ENCODE results near the gene JDP2.
"Not testable (repeated sequence)": the region's sequence is repeated elsewhere in the genome, so short reads cannot be mapped to it uniquely, and the experiment has no call there.

Gene JDP2, protein sequence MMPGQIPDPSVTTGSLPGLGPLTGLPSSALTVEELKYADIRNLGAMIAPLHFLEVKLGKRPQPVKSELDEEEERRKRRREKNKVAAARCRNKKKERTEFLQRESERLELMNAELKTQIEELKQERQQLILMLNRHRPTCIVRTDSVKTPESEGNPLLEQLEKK

DNA sequence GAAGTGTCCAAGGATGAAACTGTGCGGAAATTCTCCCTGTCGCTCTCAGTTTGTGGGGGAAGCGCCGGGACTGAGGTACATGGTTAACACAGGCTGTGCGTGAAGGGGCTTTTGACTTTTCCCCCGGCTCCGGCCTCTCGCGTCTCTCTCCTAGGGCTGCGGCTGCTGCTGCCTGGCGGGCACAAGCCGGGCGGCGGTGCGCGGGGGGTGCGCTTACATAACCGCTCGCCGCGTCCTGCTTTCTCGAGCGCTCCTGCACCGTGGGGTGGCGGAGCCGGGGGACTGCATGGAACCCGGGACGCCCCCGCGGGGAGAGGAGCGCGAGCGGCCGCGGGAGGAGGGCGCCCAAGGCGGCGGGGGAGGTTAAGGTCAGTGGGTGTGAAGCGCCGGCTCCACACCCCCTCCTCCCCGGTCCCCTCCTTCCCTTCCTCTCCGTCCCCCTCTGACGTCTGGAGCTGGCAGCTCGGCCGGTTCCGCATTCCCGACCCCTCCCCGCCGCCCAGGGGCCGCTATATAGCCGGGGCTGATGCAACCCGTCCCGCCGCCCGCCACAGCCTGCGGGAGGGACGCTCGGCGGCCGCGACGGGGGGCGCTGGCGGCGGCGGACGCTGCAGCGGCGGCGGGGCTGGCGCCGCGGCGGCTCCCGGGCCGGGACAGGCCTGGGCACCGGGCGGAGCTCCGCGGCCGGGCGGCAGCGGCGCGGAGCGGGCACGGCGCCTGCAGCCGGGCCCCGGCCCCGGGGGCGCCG is at the start of gene JDP2:
JDP2 (plus strand) TSS at position 541 of the 748 bp plus-strand sequence. CDS start 9,899 bp downstream, outside the sequence.
- peak; percentile 19 for DNase-seq (ENCODE audit: low read depth)

DNA sequence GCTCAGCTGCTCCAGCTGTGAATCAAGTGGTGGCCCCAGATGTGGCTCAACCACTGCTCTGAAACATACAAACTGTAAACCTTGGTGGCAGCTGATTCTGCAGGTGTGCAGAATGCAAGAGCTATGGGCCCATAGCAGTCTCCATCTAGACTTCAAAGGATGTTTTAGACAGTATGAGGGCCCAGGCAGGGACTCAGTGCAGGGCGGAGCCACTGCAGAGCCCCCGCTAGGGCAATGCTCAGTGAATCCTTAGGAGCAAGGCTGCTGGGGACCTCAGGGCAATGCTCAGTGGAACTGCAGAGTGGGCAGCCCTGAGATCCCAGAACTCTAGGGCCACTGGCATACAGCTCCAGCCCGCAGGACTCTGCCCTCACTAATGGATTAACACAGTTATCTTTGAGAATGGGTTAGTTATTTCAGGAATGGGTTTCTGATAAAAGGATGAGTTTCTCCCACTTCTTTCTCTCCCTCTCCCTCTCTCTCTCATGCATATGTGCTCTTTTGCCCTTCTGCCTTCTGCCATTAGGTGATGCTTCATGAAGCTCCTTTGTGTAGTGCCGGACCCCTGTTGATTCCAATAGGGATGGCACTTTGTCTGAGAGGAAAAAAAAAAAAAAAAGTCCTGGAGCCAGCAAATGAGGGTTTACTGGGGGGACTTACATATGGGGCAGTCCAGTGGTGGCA is 48.4 kb upstream of the JDP2 start:
- no peak for DNase-seq (ENCODE audit: low read depth)

DNA sequence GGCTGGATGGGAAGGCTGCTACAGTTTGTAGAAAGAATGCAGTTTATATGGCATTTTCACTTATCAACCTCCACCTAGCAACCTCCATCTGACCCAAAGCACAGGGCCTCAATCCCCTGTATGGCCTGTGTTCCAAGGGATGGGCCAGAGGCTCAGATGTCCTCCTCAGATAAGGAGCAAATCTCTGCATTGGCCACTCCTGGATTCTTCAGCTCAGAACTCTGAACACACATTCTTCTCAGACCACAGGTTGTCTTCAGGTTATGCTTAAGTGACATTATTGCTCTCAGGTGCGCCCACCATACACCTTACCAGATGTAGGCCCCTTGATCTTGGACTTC is 47.9 kb upstream of the JDP2 start:
- no peak for DNase-seq (ENCODE audit: low read depth)

DNA sequence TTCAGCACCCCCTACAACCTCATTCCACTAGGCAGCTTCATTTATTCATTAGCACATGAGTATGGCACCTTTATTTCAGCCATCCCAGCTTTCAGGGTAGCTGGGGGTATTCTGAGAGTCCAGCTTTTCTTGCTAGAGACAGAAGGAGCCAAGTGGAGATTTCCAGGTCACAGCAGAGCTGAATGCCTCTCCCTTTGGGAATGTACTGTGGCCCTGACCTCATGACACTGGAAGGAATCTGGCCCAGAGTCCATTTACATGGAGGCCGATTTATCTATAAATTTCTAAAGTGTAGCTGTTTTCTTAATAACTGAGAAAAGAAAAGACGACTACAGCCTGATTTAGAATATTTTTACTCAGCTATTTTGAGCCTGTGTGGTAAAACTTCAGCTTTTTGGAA is 47.2 kb upstream of the JDP2 start:
- no peak for DNase-seq (ENCODE audit: low read depth)

DNA sequence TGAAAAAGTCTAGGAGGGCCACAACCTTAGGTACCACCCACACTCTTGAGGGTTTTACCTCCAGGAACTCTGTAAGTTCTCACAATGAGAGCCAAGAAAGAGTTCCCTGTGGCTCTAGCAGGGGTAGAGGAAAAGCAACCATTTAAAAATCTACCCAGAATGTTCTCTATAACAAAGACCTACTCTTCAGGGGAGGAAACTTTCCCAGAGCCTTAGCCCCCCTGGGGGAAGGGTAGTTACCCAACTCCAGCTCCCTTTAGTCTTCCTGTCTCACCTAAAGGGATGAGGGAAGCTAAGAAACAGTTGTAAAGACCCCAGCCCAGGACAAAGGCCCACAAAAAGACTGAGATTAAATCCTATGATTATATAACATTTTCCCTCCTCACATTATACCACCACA is 46.2 kb upstream of the JDP2 start:
- no peak for DNase-seq (ENCODE audit: low read depth)

DNA sequence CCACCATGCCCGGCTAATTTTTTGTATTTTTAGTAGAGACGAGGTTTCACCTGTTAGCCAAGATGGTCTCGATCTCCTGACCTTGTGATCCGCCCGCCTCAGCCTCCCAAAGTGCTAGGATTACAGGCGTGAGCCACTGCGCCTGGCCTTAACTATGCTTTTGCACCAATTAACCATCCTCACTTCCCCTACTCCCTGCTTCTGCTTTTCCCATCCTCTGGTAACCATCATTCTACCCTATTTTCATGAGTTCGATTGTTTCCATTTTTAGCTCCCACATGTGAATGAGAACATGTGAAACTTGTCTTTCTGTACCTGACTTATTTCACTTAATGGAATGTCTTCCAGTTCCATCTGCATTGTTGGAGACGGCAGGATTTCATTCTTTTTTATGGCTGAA is 44.6 kb upstream of the JDP2 start:
- DNase-seq (ENCODE audit: low read depth), result not testable (repeated sequence)

DNA sequence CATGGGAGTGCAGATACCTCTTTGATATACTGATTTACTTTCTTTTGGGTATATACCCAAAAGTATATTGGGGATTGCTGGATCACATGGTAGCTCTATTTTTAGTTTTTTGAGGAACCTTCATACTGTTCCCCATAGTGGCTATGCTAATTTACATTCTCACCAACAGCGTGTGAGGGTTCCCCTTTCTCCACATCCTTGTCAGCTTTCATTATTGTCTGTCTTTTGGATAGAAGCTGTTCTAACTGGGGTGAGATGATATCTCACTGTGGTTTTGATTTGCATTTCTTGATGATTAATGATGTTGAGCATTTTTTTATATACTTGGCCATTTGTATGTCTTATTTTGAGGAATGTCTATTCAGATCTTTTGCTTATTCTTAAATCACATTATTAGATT is 44.1 kb upstream of the JDP2 start:
- no peak for DNase-seq (ENCODE audit: low read depth)

DNA sequence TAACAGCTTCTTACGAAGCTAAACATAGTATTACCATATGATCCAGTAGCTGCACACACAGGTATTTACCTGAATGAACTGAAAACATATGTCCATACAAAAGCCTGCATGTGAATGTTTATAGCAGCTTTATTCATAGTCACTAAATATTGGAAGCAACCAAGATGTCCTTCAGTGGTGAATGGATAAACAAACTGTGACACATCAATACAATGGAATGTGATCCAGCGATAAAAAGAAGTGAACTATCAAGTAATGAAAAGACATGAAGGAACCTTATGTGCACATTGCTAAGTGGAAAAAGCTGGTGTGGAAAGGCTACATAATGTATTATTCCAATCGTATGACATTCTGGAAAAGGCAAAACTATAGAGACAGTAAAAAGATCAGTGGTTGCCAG is 38.1 kb upstream of the JDP2 start:
- DNase-seq (ENCODE audit: low read depth), result no peak

DNA sequence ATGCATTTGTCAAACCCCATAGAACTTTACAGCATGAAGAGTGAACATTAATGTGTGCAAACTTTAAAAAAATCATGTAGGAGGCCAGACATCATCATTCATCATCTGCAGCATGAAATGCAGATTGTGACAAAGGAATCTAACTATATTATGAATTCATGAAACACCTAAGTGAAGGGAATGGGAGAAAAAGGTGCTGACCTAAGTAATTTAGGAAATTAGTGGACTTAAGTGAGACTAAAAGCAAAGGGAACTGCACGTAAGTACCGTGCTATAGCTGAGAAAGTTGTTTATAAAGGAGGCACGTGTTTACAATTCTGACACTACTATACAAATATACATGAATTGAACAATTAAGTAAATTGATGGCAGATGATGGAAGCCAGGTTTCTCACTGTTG is 37.6 kb upstream of the JDP2 start:
- DNase-seq (ENCODE audit: low read depth), result no peak

DNA sequence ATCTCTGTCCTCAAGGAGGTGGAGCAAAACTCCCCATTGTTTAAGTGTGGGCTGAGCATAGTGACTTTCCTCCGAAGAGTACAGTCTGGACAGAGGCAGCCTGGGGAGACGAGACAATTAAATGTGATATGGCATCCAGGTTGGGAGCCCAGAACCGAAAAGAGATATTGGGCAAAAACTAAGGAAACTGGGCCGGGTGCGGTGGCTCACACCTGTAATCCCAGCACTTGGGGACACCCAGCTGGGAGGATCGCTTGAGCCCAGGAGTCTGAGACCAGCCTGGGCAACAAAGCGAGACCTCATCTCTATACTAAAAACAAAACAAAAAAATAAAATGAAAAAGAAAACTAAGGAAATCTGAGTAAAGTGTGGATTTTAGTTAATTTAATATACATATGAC is 35.9 kb upstream of the JDP2 start:
- DNase-seq (ENCODE audit: low read depth), result no peak

DNA sequence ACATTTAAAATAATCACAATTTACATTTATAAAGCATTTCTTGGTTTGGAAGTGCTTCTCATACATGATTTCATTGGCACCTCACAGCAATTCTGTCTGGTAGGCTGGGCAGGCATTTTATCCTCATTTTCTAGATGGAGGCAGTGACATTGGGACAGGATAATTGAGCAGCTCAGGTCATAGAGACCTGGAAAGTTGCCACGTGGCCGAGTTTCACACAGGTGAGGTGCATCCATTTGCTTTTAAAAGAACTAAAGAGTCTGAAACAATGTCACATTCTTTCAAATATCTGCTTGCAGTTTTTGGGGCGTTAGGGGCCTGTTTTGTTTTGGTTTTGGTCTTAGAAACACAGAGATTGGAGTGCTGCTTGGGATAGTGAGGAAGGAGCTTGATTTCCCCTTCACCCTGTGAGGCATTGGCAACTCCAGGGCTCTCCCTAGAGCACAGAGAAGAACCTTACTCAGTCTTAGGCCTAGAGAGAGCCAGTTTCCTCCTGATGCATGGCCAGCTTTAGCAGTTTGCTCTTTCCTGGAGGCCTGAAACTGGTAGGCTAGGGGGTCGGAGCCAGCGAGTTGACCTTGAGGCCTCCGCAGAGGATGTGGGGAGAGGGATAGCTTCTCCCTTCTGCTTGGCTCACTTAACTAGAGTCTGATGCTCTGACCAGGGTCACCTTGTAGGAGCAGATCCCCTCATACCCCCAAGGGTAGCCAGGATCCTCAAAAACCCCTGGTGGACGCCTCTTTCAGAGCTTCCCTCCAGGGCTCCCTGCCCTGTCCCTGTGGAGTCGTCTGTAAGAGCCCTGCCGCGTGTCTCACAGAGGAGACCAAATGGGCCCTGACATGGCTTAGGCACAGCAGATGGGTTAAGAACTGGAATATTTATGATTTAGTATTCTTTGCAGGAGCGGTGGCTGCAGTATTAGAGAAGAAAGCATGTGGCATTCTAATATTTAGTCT is 34.9 kb upstream of the JDP2 start:
- DNase-seq (ENCODE audit: low read depth), result no peak

DNA sequence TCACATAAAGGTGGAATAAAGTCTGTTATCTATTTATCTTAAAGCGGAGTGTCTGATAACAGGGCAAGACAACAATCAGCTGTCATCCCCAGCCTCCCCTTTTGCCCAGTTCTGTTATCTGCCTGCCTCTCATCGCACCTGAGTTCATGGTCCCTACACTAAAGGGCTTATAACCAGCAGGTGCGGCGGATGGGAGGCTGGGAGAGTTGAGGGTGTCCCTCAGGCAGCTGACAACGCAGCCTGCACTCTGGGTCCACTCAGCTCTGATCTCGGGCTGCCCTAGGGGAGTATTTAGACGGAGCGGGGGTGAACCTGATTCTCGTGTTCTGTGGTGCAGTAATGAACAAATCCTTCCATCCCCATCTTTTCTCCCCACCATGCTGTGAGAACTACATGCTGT is 34.0 kb upstream of the JDP2 start:
- DNase-seq (ENCODE audit: low read depth), result no peak

DNA sequence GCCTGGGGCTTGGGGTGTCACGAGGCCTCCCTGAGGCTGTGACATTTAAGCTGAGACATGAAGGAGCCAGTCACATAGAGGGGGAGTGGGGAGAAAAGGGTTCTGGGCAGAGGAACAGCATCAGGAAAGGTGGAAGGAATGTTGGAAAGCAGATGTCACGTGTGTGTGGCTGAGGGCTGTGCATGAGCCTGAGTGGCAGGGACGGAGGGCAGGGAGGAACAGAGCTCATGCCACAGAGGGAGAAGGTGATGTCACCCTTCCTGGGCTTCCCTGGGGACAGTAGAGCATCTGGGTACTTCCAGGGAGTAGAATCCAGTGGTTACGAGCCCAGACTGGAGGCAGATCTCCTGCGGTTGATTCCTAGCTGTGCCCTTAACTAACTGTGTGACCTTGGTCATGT is 32.0 kb upstream of the JDP2 start:
- no peak for DNase-seq (ENCODE audit: low read depth)

DNA sequence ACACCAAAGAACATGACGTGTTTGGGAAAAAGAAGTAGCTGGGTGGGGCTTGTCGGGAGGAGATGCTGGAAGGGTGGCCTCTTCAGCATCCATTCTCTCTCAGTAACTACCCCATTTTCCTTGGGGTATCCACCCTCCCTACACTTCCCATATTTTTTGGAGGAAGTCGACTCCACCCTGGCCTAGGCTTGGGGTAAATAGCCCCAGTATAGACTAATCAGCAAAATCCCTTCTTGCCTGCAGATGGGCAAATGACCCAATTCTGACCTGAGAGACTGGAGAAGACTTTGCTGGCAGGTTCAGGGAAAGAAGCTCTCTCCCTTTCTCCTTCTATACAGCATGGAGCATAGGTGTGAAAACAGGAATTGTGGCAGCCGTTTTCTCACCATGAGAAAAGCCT is 28.5 kb upstream of the JDP2 start:
- DNase-seq (ENCODE audit: low read depth), result no peak

DNA sequence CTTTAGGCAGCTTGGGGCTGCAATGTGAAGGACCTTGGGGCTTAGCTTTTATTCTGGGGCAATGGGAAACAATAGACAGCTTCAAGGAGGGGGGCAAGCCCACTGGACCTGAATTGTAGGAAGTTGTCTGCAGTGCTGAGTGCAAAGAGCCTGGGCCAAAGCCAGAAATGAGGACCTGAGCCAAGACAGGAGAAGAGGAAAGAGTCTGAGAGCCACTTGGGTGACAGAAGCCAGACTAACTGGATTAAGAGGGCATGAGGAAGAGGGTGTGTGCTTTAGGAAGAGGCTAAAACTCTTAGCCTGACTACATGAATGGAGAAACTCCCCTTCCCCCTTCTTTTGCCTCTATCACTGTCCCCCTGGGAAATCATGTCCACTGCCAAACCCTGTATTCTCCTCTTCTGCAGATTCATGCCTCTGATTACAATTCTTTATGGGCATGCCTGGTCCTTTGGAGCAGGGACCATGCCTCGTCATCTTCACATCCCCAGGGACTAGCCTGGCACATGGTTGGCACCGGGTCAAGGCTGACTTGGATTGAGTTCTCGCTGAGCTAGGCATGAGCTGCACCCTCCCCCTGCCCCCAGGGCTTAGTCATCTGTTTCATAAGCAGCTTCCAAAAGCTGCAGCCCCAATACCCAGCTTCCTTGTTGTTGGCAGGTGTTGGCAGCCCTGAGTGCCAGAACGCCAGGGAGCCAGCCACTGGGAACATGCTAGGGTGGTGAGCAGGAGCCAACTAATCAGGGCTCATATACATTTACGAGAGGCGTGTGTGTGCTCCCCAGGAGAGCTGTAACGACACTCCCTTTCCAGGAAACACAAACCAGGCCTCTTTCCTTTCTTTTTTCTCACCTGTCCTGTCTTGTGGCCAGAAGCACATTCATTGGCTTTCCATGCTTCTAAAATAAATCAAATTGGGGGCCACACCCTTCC is 27.7 kb upstream of the JDP2 start:
- no peak for DNase-seq (ENCODE audit: low read depth)

DNA sequence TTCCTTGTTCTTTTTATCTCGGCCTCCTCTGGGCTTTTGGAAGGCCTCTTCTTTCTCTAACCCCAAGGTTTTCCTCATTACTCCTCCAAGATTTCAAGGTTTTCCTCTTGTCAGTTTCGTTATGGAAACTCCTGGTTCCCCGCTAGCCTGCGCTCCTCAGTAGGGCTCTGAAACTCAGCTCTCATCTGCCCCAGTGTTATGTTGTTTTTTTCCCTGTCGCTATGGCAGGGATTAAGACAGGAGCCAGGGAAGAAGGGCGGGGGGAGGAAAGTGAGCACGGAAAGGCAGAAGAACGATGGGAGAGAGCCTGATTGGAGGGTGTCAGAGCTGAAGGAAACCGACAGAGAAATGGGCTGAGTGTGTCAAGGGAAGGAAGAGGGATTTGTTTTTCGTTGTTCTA is 26.5 kb upstream of the JDP2 start:
- DNase-seq (ENCODE audit: low read depth), result no peak

DNA sequence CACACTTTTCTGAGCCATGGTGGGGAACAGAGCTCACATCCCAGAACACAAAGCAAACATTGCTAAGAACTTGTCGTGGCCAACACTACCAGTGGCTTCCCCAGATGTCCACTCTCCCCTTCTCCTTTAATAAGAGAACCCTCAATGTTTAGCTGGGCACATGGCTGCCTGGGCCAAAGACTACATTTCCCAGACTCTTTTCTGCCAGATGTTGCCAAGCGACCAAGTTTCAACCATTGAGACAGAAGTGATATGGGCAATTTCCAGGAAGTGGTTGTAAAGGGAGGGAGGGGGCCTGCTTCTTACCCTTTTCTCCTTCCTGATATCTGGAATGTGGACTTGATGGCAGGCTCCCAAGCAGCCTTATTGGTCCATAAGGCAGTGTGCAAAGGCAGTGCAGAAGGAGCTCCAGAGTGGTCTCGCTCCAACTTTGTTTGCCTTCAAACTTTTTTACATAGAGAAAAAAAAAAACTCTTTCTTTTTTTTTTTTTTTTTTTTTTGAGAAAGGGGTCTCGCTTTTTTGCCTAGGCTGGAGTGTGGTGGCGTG is 24.9 kb upstream of the JDP2 start:
- no peak for DNase-seq (ENCODE audit: low read depth)

DNA sequence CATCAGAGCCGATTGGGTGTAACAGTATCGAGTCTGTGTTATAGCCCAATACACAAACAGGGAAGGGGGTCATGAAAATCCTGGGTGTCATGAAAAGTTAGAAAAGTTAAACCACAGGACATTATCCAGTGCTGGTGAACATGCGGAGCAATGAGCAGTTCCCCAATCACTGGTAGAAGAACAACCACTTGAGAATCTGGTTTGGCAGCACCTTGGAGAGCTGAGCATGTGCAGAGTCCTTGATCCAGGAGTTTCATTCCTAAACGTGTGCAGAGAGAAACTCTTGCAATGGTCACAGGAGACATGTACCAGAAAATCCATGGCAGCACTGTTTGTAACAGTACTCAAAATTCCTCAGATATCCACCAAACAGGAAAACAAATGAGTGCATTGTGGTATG is 23.0 kb upstream of the JDP2 start:
- DNase-seq (ENCODE audit: low read depth), result no peak

DNA sequence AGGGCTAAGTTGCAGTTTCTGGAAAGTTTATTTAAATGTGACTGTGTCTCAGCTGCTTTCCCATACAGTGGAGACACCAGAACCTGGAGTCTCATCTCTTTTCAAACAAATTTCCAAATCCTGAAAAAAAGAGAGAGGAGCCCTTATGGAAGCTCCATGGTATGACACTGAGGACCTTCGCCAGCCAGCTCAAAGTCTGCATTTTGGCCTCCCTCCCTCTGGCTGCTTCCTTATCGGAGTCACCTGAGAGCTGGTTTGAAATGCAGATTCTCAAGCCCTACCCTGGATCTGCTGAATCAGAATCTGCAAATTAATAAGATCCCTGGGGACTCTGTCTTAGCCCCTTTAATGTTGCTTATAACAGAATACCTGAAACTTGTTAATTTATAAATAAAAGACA is 21.7 kb upstream of the JDP2 start:
- no peak for DNase-seq (ENCODE audit: low read depth)

DNA sequence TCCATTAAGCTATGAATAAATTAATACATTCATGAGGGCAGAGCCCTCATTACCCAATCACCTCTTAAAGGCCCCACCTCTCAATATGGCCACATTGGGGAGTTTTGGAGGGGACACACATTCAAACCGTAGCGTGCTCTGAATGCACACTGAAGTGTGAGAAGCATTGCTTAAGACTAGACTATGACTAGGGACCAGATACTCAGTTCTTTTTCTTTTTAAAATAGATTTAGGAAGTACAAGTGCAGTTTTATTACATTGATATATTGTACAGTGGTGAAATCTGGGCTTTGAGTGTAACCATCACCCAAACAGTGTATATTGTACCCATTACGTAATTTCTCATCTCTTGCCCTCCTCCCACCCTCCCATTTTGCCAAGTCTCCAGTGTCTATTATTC is 21.0 kb upstream of the JDP2 start:
- no peak for DNase-seq (ENCODE audit: low read depth)
